ENCODE data around the gene FCN3.
"Not testable (repeated sequence)": the region's sequence is repeated elsewhere in the genome, so short reads cannot be mapped to it uniquely, and the experiment has no call there.

The FCN3 gene

DNA sequence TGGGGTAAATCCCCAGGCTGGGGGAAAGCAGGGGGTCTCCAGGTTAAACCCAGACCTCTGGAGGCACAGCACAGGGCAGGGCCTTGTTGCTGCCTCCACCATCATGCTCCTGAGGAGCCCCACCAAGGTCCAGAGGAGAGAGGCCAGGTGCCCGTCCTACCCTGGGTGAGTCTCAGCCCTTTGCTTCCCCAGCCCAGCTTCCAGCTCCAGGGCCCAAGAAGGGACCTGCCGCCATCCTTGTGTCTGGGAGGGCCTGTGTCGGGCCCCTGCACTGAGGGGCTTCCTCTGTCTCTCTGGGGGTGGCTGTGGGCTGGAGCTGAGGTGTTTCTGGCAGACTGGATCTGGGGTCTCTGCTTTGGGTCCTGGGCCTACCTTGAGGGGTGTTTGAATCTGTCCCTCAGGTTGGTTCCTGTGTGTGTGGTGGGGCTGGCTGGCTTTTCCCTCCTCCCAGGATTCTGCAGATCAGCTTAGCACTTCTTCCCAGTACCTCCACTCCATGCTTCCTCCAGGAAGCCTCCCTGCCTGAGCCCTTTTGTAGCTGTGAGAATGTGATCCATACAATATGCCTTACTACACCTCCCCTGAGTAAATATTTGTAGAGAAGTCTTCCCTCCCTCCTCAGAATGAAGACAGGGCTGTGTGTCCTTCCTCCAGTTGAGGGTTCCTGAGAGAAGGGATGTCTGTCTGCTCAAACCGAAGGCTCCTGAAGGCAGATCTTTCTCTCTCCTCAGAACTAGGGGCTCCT lies 24.0 kb upstream of the FCN3 start:
- FAIRE-seq = no peak

DNA sequence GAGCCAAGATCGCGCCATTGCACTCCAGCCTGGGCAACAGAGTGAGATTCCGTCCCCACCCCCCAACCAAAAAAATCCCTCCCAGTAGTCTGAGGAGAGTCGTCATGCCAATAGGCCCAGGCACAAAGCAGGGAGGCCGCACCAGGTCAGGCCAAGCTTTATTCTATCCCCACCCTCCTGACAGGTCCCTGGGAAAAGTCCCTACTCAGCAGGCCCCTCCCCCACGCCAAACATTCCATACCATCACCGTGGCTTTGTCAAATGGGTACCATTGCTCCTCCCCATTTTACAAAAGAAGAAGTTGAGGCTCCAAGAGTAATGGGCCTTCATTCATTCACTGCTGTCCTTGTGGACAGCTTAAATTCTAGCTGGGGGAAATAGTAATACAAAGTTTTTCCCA lies 23.1 kb upstream of the FCN3 start:
- FAIRE-seq = no peak

DNA sequence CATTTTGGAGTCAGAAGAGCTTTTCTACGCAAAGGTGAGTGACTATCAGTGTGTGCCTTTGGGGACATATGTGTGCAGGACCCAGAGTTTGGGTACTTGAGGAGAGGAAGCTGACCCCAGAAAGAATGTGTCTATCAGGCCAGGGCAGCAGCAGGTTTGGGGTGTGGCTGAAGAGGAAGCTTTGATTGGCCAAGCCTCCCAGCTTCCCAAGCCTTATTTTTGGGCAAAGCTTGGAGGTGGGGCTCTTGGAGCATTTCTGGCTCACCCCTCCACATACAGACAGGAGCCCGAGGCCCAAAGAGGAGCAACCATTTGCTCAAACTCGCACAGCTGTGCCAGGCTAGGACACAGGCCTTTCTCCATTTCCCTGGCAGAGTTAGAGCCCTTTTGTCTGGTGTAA lies 22.5 kb upstream of the FCN3 start:
- no peak for FAIRE-seq

GRCh38 chr1:27395441-27396195 lies 21.0 kb upstream of the FCN3 start:
- peak; percentile 37 for FAIRE-seq

GRCh38 chr1:27394925-27395324 lies 20.3 kb upstream of the FCN3 start:
- FAIRE-seq = no peak

- no peak for FAIRE-seq
Observed at GRCh38 chr1:27394282-27394658, 19.6 kb upstream of the FCN3 start.

- no peak for FAIRE-seq
Observed at GRCh38 chr1:27393641-27394281, 19.1 kb upstream of the FCN3 start.

DNA sequence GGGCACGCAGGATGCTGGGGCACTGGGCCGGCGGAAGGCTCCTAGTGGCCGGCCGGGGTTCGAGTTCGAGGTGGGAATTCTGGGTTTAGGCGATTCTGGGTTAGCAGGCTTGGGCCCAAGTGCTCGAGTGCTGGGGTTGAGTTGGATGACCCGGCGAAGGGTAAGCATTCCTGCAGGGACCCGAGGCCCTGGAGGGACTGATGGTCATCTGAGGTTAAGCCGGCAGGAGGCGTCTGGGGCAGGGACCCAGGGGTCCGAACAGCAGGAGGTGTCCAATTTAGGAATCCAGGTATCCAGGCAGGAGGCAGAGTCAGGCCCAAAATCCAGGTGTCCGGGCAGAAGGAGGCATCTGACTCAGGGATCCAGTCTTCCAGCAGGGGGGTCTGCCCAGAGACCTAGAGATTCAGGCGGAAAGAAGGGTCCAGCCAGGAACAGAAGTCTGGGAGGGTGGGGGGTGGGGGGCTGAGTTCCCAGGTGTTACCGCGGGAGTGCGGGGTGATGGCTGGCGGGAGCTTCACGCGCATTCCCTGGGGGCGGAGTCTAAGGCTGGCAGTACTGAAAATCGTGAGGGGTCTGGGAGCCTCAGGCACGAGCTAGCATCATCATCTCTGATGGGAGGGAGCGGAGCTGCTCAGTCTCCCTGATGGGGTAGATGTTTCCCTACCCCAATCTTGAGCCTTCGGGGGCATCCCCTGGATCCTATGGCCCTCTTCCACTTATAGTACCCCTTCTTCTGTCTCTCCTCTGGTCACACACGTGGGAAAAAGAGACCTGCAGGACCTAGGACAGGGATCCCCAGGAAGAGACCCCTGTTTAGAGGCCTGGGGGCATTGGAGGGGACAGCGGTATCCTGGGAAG lies 18.4 kb upstream of the FCN3 start:
- FAIRE-seq = no peak

DNA sequence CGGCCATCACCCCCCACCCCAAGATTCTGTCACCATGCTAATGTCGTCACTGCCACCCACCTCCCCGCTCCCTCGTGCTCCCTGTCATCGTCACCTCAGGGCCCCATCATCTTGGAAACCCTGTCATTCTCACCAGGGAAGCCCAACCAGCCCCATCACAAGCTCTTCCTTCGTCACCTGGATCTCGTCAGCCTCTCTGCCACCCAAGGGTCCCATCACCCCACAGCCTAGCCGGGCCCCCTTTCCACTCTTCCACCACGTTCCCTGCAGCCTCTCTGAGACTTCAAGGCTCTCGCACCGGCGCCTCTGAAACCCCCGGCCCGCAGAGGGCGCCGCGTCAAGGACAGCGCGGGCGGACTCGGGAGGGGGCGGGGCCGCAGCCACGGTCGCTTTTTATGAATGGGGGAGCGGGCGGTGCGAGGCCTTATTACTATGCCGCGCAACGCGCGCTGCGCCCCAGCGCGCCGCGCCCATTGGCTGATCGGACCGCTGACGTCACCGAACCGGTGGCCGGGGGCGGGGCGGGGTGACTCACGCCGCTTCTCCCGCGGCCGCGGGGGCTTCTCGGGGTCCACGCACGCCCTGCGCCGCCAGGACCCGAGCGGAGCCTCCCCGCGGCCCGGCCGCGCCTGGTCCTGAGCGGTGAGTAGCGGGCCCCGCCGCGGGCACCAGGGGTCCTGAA lies 17.6 kb upstream of the FCN3 start, which contains the start of gene GPR3:
Gene GPR3, plus strand, starts transcription at position 527 of the 682 bp plus-strand sequence. CDS start 1,177 bp downstream, outside the sequence.
- peak; percentile 35 for FAIRE-seq

DNA sequence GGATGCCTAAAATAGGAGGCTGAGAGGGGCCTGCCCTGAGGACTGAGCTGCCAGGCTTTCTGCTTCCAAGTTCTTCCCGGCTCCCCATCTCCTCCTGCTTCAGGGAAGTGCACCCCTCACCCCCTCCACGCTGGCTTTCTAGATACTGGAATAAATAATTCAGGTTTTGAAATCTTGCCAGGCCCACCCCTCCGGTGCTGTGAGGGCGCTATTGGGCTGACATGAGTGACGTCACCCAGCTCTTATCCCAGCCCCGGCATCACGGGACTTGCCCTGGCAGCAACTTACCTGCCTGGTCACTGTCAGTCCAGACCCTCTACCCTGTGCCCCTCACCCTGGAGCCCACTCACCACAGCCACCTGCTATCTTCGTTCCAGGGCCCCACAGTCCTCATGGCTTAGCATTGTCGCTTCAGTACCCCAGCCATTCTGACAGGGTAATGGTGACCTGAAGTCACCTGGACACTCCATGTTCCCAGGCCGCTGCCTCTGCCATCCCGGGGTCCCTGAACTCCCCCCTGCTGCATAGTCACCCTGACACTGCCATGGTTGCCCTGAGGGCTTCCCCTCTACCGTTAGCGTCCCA lies 17.0 kb upstream of the FCN3 start:
- no peak for FAIRE-seq

DNA sequence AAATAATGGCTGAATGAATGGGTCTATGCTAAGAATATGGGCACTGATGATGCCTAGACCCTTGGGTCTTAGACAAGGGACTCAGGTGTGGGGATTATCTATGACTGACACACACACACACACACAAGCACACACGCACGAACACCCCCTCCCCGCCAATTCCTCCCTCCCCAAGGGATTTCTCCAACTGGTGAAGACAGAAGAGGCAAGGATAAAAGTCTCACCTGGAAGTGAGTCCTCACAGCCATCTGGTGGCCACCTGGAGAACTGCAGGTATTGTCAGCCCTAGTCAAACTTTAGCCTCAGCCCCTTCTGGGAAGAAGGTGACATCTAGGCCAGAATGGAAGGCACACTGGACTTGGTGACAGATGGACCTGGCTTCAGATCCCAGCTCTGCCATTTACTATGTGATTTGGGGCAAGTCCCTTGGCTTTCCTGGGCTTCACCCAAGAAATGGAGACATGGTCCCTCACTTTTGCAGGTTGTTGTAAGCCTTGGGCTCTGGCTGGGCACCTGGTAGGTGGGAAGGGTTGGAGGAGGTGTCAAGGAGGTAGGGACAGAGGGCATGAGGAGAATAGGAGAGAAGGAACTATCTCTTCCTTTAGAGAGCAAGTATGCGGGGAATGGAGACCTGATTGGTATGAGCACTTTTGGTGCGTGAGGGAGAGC lies 13.8 kb upstream of the FCN3 start:
- FAIRE-seq = no peak

- not testable (repeated sequence) for FAIRE-seq
Observed at GRCh38 chr1:27384797-27385196, 10.2 kb upstream of the FCN3 start.

DNA sequence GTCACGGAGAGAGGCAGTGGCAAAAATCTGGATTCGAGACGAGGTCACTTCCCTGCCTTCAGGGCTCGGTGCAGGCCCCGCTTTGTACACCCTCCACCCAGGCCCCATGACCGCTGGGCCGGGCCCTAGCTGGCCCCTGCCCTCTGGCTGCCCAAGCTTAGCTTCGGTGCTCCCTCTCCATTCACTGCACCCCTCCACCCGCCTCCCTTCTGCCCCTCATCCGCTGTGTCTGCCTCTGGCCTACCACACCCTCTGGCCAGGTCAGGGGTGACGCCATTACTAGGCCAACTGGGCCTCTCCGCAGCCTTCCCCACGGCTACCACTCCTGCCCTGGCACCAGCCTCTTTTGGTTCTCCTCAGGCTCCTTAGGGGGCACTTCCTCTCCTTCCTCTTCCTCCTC lies 9.0 kb upstream of the FCN3 start:
- no peak for FAIRE-seq

GRCh38 chr1:27383039-27383605 lies 8.5 kb upstream of the FCN3 start, which contains the start of gene CD164L2:
CD164L2 (minus strand) TSS chr1:27383333; CDS start chr1:27383239, 94 bp downstream.
- FAIRE-seq = no peak

DNA sequence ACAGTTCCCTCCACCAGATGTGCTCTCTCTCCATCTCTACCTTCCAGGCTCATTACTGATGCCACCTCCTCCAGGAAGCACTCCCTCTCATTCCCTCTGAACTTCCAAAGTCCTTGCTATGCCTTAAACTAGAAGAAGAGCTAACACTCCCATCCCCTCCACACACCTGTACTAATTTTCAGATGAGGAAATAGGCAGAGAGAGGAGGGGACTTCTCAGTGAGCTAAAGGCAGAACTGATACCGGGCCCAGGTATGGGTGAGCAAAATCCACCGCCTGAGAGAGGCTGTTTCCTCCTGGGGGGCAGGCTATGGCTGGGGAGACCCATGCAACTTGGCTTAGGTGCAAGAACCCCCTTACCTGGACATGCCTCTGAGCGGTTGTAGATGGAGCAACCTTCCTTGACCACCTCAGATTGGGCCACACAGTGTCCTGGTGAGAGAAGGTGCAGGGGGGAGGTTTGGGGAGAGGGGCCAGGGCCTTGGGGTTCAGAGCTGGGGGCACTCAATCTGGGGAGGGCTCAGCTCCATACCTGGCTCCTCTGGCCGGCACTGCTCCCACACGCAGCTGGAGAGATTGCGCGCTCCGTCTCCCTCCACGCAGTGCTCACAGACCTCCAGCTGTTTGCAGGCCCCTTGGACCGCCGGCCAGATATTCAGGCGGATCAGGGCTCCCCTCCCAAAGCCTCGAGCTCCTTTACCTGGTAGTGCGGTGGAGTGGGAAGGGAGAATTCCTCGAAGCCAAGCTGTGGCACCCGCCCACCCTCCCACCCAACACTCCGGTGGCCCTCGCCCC lies 7.5 kb upstream of the FCN3 start:
- FAIRE-seq = no peak

GRCh38 chr1:27380766-27381733 lies 6.4 kb upstream of the FCN3 start:
- no peak for FAIRE-seq

DNA sequence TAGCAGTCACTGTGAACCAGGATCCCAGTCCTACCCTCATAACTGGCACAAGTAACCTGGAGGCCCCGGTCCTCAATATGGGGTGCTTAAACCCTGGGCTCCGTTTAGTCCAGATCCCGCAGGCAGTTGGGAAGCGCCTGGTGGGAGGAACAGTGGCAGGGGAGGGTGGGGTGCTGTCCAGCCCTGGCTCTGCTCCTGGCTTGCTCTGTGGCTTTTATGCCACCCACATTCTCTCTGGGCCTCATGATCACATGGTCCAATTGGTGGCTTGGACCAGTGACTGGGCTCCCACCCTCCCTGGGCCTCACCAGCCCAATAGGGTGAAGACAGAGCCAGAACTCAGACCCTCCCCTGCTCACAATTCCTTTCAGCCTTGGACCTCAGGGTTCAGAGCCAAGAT lies 5.6 kb upstream of the FCN3 start:
- FAIRE-seq = no peak

DNA sequence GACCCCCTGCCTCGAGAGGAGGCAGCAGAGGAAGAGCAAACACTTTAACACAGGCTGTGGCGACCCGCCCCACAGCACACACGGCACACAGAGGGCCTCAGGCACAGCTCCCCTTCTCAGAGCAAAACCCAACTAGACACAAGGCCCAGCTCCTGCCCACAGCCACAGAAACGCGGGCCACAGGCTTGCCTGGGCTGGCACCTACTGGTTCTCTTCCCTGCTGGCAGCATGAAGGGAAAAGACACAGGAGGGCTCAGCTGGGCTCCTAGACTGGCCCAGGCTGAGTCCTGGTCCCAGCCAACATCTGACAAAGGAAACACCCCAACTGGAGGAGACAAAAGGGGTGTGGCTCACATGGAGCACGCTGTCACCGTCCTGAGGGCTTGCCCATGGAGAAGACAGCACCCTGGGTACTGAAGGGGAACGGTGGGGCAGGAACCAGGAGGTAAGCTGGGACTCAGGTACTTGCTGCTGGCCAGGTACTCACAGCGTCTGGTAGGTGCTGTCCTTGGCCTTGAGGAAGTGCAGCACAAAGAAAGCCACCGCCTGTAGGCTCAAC lies 5.0 kb upstream of the FCN3 start:
- FAIRE-seq = no peak
